Esophagus (tissue), 2 donors: ENCODE measurements around the gene DISP1. TPM values are rescaled to one million over a fixed set of nuclear protein-coding genes. Genes with fewer than 3 reads are reported as not detected.

ENCODE experiments used
- H3K27ac ChIP-seq, 2 donors: one replicate each; pipeline ENCODE4 v1.5.1; 2013; ENCODE audit warnings: low read depth in 2 of 2, mild to moderate bottlenecking in 2 of 2, inconsistent platforms in 1 of 2, low read length in 1 of 2, moderate library complexity in 1 of 2
- H3K27me3 ChIP-seq, 2 donors: one replicate each; pipeline ENCODE4 v1.6.1; 2013; ENCODE audit warnings: low read length in 2 of 2, control low read depth in 1 of 2, mild to moderate bottlenecking in 1 of 2; ENCODE audit not compliant: insufficient read depth in 2 of 2, control insufficient read depth in 1 of 2
- H3K36me3 ChIP-seq, 2 donors: one replicate each; pipeline ENCODE4 v1.6.1; 2013; ENCODE audit warnings: low read length in 1 of 2; ENCODE audit not compliant: control insufficient read depth in 2 of 2, insufficient read depth in 2 of 2
- H3K4me1 ChIP-seq, 2 donors: one replicate each; pipeline ENCODE4 v1.6.1; 2013; ENCODE audit warnings: low read length in 1 of 2; ENCODE audit not compliant: control insufficient read depth in 2 of 2, insufficient read depth in 2 of 2
- H3K4me3 ChIP-seq, 2 donors: one replicate each; pipeline ENCODE4 v1.5.1; 2013; ENCODE audit warnings: low read length in 2 of 2, mild to moderate bottlenecking in 2 of 2, low read depth in 1 of 2, moderate library complexity in 1 of 2
- H3K9me3 ChIP-seq, 2 donors: one replicate each; pipeline ENCODE4 v1.6.1; 2013; ENCODE audit warnings: mild to moderate bottlenecking in 2 of 2, low read depth in 1 of 2, low read length in 1 of 2, moderate library complexity in 1 of 2; ENCODE audit not compliant: control insufficient read depth in 2 of 2, insufficient read depth in 1 of 2
- whole genome bisulfite sequencing, 2 donors: extraction: QIAGEN DNeasy Blood & Tissue Kit; methylation state at CpG; one replicate each; pipeline ENCODE4 v1.1.7; 2013; 5-methylcytosine and 5-hydroxymethylcytosine counted together
- polyA plus RNA-seq, 2 donors: library from polyadenylated mRNA; stranded (reverse); fragments of 200-250 nt; gene quantifications; one replicate each; pipeline ENCODE4 v1.2.3, GENCODE V29; 2013
- donor health status: healthy with polysubstance abuse.
- donor health status: Bipolar disorder and iron deficiency.

DISP1 gene
- 1 to 10 TPM; 1.2 to 2.1 TPM for polyA plus RNA-seq

- Histone ChIP-seq H3K36me3 (no peaks in the 10 kb centered on the region), H3K4me1 (no peaks in the 10 kb centered on the region), H3K27ac (peak within 1 kb of the TSS; percentile 84 to 95), H3K9me3 (no peaks in the 10 kb centered on the region), H3K4me3 (peak within 1 kb of the TSS; percentile 62 to 72), H3K27me3 (no peaks in the 10 kb centered on the region)
- 2% methylated on average over 58 to 67 of the region's 67 CpGs for WGBS, 2 donors
Measured at GRCh38 chr1:222814536-222815439, at the start of gene DISP1. Gene DISP1 (plus strand): TSS chr1:222815039. CDS start chr1:222942824, 127,785 bp downstream.

- no peak overlapping the region for H3K27ac ChIP-seq
- 72 to 84% methylated on average over 5 of the region's 5 CpGs for WGBS, 2 donors
- H3K36me3 ChIP-seq, result no peaks in the 10 kb centered on the region
- H3K9me3 ChIP-seq, result peaks cover 4% of the 10 kb centered on the region in 2 donors
- no peaks in the 10 kb centered on the region for H3K27me3 ChIP-seq
- no peaks in the 10 kb centered on the region for H3K4me1 ChIP-seq
- no peak overlapping the region for H3K4me3 ChIP-seq
Measured at GRCh38 chr1:222767152-222767571, 47.7 kb upstream of the DISP1 start.

GRCh38 chr1:222768592-222768991, 46.2 kb upstream of the DISP1 start:
- Histone ChIP-seq H3K27ac (no peak overlapping the region), H3K27me3 (no peaks in the 10 kb centered on the region), H3K36me3 (no peaks in the 10 kb centered on the region), H3K4me1 (no peaks in the 10 kb centered on the region), H3K9me3 (peaks cover 4% of the 10 kb centered on the region in 2 donors), H3K4me3 (no peak overlapping the region)

- Histone ChIP-seq H3K27ac (no peak overlapping the region), H3K27me3 (no peaks in the 10 kb centered on the region), H3K4me3 (no peak overlapping the region), H3K36me3 (no peaks in the 10 kb centered on the region), H3K4me1 (no peaks in the 10 kb centered on the region), H3K9me3 (peaks cover 4% of the 10 kb centered on the region in 2 donors)
- WGBS, 2 donors, result 79 to 89% methylated on average over 1 of the region's 1 CpG
Measured at GRCh38 chr1:222769181-222769580, 45.7 kb upstream of the DISP1 start.

- 63 to 70% methylated on average over 2 of the region's 2 CpGs for WGBS, 2 donors
- Histone ChIP-seq H3K27me3 (no peaks in the 10 kb centered on the region), H3K27ac (no peak overlapping the region), H3K4me3 (no peak overlapping the region), H3K4me1 (no peaks in the 10 kb centered on the region), H3K9me3 (peaks cover 4% of the 10 kb centered on the region in 2 donors), H3K36me3 (no peaks in the 10 kb centered on the region)
Measured at GRCh38 chr1:222769971-222770620, 44.7 kb upstream of the DISP1 start.

- H3K27ac ChIP-seq, result no peak overlapping the region
- 57 to 61% methylated on average over 4 of the region's 4 CpGs for WGBS, 2 donors
Measured at GRCh38 chr1:222772996-222773379, 41.9 kb upstream of the DISP1 start.

GRCh38 chr1:222777463-222777862, 37.4 kb upstream of the DISP1 start:
- Histone ChIP-seq H3K36me3 (no peaks in the 10 kb centered on the region), H3K9me3 (no peaks in the 10 kb centered on the region), H3K4me1 (no peaks in the 10 kb centered on the region), H3K27me3 (no peaks in the 10 kb centered on the region), H3K4me3 (no peak overlapping the region), H3K27ac (no peak overlapping the region)
- 54 to 79% methylated on average over 1 of the region's 1 CpG for WGBS, 2 donors

More at GRCh38 chr1:222772996-222773379, 41.9 kb upstream of the DISP1 start:
- Histone ChIP-seq H3K27me3 (no peaks in the 10 kb centered on the region), H3K4me1 (no peaks in the 10 kb centered on the region), H3K4me3 (no peak overlapping the region), H3K9me3 (peaks cover 4% of the 10 kb centered on the region in 2 donors), H3K36me3 (no peaks in the 10 kb centered on the region)

- H3K27me3 ChIP-seq, result no peaks in the 10 kb centered on the region
- H3K4me1 ChIP-seq, result no peaks in the 10 kb centered on the region
- H3K4me3 ChIP-seq, result no peak overlapping the region
- 36 to 39% methylated on average over 2 of the region's 2 CpGs for WGBS, 2 donors
- no peaks in the 10 kb centered on the region for H3K9me3 ChIP-seq
- H3K27ac ChIP-seq, result no peak overlapping the region
- no peaks in the 10 kb centered on the region for H3K36me3 ChIP-seq
Measured at GRCh38 chr1:222777977-222778376, 36.9 kb upstream of the DISP1 start.

- Histone ChIP-seq H3K27me3 (no peaks in the 10 kb centered on the region), H3K27ac (no peak overlapping the region), H3K36me3 (no peaks in the 10 kb centered on the region), H3K4me3 (no peak overlapping the region), H3K9me3 (no peaks in the 10 kb centered on the region), H3K4me1 (no peaks in the 10 kb centered on the region)
- 63 to 64% methylated on average over 4 of the region's 4 CpGs for WGBS, 2 donors
Measured at GRCh38 chr1:222781251-222781650, 33.6 kb upstream of the DISP1 start.
